Measurements from ENCODE around the gene PHF13. TPM values are rescaled to one million over a fixed set of nuclear protein-coding genes. Genes with fewer than 3 reads are reported as not detected.

PHF13 gene
- polyA plus RNA-seq, 1 donor: 15.1 TPM

DNA sequence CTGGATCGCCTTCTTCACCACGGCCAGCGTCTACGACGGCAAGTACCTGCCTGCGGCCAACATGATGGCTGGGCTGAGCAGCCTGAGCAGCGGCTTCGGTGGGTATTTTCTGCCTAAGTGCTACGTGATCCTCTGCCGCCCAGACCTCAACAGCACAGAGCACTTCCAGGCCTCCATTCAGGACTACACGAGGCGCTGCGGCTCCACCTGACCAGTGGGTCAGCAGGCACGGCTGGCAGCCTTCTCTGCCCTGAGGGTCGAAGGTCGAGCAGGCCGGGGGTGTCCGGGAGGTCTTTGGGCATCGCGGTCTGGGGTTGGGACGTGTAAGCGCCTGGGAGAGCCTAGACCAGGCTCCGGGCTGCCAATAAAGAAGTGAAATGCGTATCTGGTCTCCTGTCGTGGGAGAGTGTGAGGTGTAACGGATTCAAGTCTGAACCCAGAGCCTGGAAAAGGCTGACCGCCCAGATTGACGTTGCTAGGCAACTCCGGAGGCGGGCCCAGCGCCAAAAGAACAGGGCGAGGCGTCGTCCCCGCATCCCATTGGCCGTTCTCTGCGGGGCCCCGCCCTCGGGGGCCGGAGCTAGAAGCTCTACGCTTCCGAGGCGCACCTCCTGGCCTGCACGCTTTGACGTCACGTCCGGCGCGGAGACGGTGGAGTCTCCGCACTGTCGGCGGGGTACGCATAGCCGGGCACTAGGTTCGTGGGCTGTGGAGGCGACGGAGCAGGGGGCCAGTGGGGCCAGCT, 34.0 kb upstream of the PHF13 start, which contains the start of gene ZBTB48:
Gene ZBTB48, plus strand, starts transcription at position 621 of the 745 bp plus-strand sequence. CDS start 616 bp downstream, outside the sequence.
- Histone ChIP-seq H3K9me3 (ENCODE audit: control insufficient read depth, low read depth, low read length) (no peaks in the 10 kb centered on the region), H3K4me1 (ENCODE audit: control insufficient read depth, insufficient read depth, low read length) (peaks cover 27% of the 10 kb centered on the region), H3K4me3 (ENCODE audit: low read length) (peak within 1 kb of the TSS; percentile 91), H3K36me3 (ENCODE audit: control insufficient read depth, insufficient read depth, low read length) (peaks cover 4% of the 10 kb centered on the region), H3K27ac (ENCODE audit: low read length) (peak within 1 kb of the TSS; percentile 82), H3K27me3 (ENCODE audit: control insufficient read depth, insufficient read depth, low read length) (no peaks in the 10 kb centered on the region)
- DNase-seq: peak; percentile 99
- no CpG with 5 or more reads among the region's 58 CpGs for WGBS (ENCODE audit: insufficient coverage, low lambda C conversion rate)

DNA sequence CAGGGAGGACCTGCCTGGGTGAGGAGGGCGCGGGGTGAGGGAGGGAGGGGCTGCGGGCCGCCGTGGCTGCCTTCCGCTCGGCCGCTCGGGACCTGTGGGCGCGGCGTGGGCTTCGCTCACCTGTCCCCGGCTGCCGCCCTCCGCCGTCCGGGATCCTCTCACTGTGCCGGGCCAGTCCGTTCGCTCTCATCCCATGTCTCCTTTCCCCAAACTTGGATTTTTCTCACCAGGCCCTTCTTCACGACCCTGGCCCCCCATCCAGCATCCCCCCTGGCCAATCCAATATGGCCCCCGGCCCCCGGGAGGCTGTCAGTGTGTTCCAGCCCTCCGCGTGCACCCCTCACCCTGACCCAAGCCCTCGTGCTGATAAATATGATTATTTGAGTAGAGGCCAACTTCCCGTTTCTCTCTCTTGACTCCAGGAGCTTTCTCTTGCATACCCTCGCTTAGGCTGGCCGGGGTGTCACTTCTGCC, 33.4 kb upstream of the PHF13 start:
- Histone ChIP-seq H3K36me3 (ENCODE audit: control insufficient read depth, insufficient read depth, low read length) (peaks cover 4% of the 10 kb centered on the region), H3K9me3 (ENCODE audit: control insufficient read depth, low read depth, low read length) (no peaks in the 10 kb centered on the region), H3K27ac (ENCODE audit: low read length) (peak overlapping the region; percentile 82), H3K4me1 (ENCODE audit: control insufficient read depth, insufficient read depth, low read length) (peaks cover 27% of the 10 kb centered on the region), H3K4me3 (ENCODE audit: low read length) (peak overlapping the region; percentile 91), H3K27me3 (ENCODE audit: control insufficient read depth, insufficient read depth, low read length) (no peaks in the 10 kb centered on the region)
- no CpG with 5 or more reads among the region's 30 CpGs for WGBS (ENCODE audit: insufficient coverage, low lambda C conversion rate)
- no peak for DNase-seq

DNA sequence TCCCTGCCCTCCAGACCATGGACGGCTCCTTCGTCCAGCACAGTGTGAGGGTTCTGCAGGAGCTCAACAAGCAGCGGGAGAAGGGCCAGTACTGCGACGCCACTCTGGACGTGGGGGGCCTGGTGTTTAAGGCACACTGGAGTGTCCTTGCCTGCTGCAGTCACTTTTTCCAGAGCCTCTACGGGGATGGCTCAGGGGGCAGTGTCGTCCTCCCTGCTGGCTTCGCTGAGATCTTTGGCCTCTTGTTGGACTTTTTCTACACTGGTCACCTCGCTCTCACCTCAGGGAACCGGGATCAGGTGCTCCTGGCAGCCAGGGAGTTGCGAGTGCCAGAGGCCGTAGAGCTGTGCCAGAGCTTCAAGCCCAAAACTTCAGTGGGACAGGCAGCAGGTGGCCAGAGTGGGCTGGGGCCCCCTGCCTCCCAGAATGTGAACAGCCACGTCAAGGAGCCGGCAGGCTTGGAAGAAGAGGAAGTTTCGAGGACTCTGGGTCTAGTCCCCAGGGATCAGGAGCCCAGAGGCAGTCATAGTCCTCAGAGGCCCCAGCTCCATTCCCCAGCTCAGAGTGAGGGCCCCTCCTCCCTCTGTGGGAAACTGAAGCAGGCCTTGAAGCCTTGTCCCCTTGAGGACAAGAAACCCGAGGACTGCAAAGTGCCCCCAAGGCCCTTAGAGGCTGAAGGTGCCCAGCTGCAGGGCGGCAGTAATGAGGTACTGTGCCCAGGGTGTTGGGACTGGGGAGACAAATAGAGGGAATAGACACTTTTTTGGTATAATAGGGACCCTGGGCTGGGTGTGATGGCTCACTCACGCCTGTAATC, 32.7 kb upstream of the PHF13 start:
- Histone ChIP-seq H3K27ac (ENCODE audit: low read length) (peak overlapping the region; percentile 82), H3K36me3 (ENCODE audit: control insufficient read depth, insufficient read depth, low read length) (peaks cover 8% of the 10 kb centered on the region), H3K9me3 (ENCODE audit: control insufficient read depth, low read depth, low read length) (no peaks in the 10 kb centered on the region), H3K4me1 (ENCODE audit: control insufficient read depth, insufficient read depth, low read length) (peaks cover 27% of the 10 kb centered on the region), H3K27me3 (ENCODE audit: control insufficient read depth, insufficient read depth, low read length) (no peaks in the 10 kb centered on the region), H3K4me3 (ENCODE audit: low read length) (peak overlapping the region; percentile 91)
- WGBS (ENCODE audit: insufficient coverage, low lambda C conversion rate): 100% methylated on average over 1 of the region's 19 CpGs
- DNase-seq: peak; percentile 18 to 48

DNA sequence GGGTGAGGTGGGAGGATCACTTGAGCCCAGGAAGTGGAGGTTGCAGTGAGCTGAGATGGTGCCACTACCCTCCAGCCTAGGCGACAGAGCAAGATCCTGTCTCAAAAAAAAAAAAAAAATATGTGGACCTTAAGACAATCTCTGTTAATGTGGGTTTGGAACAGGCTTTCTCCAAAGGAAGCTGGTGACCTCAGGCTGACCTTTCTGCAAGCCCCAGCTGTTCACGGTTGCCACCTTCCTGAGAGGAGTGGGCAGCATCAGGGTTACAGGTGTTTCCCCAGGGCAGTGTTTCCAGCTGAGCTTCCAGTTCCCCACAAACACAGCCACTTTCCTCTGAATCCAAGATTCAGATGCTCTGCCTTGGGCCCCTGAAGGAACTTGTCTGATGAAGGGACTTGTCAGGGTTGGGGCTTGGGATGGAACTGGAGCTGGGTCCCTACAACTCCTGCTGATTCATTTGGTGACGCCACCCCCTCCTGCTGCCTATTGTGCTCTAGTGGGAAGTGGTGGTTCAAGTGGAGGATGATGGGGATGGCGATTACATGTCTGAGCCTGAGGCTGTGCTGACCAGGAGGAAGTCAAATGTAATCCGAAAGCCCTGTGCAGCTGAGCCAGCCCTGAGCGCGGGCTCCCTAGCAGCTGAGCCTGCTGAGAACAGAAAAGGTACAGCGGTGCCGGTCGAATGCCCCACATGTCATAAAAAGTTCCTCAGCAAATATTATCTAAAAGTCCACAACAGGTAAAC, 31.8 kb upstream of the PHF13 start:
- Histone ChIP-seq H3K9me3 (ENCODE audit: control insufficient read depth, low read depth, low read length) (no peaks in the 10 kb centered on the region), H3K27me3 (ENCODE audit: control insufficient read depth, insufficient read depth, low read length) (no peaks in the 10 kb centered on the region), H3K4me1 (ENCODE audit: control insufficient read depth, insufficient read depth, low read length) (peaks cover 27% of the 10 kb centered on the region), H3K36me3 (ENCODE audit: control insufficient read depth, insufficient read depth, low read length) (peaks cover 10% of the 10 kb centered on the region), H3K4me3 (ENCODE audit: low read length) (peak overlapping the region; percentile 6), H3K27ac (ENCODE audit: low read length) (peak overlapping the region; percentile 72)
- DNase-seq: no peak
- no CpG with 5 or more reads among the region's 10 CpGs for WGBS (ENCODE audit: insufficient coverage, low lambda C conversion rate)

DNA sequence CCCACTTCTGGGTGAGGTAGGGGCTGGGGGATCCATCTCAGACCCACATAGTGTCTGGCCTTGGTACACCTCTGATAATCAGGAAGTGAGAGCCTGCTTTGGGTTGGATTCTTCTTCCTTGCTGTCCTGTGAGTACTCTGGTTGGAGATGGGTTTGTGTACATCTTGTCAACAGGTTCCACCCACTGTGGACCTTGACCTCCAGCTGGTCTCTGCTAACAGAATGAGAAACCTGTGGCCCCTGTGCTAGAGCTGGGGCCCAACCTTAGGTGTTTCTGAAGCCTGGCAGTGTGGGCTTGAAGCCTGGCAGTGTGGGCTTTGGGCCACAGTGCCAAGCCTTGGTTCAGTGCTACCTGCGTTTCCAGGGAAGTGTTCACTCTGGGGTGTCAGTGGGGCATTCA, 31.2 kb upstream of the PHF13 start:
- DNase-seq: peak; percentile 88 to 95
- no peaks in the 10 kb centered on the region for H3K9me3 ChIP-seq (ENCODE audit: control insufficient read depth, low read depth, low read length)
- WGBS (ENCODE audit: insufficient coverage, low lambda C conversion rate): no CpG with 5 or more reads among the region's 1 CpG
- peaks cover 27% of the 10 kb centered on the region for H3K4me1 ChIP-seq (ENCODE audit: control insufficient read depth, insufficient read depth, low read length)
- peak overlapping the region; percentile 72 for H3K27ac ChIP-seq (ENCODE audit: low read length)
- H3K36me3 ChIP-seq (ENCODE audit: control insufficient read depth, insufficient read depth, low read length): peaks cover 14% of the 10 kb centered on the region
- peak overlapping the region; percentile 6 for H3K4me3 ChIP-seq (ENCODE audit: low read length)
- H3K27me3 ChIP-seq (ENCODE audit: control insufficient read depth, insufficient read depth, low read length): no peaks in the 10 kb centered on the region

DNA sequence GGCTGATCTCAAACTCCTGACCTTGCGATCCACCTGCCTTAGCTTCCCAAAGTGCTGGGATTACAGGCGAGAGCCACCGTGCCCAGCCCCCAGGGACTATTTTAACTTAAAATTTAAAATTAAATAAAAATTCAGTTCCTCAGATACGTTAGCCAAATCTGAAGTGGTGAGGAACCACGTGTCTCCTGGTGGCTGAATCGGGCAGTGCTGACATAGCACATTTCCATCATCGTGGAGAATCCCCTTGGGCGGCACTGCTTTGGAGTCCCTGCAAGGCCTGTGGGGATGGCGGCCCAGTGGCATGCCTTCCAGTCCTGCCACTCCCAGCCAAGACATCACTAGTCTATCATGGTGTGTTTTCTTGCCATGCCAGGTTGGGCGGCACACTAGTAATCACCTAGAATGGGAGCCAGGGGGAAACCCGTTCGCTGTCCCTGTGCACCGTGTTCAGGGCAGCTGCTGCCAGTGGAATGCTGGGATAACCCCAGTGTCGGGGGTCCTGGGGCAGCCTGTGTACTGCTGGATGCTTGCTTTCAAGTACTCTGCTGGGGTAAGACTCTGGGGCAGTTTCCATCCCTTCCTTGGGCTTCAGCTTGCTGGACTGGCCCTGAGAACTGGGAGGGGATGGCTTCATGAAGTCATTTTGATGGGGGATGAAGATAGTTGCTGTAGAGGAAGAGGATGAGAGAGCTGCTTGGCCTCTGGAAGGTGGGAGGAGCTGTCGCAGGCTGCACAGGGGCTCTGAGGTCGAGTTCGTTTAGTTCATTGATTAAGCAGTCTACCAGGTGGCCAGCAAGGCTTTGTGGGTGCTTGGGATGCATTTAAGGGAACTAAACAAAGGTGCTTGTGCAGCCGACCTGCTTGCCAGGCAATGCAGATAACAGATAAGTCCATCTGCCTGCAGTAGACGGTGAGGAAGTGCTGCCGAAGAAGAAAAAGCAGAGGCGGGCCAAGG, 29.1 kb upstream of the PHF13 start:
- H3K27ac ChIP-seq (ENCODE audit: low read length): no peak overlapping the region
- 80% methylated on average over 2 of the region's 21 CpGs for WGBS (ENCODE audit: insufficient coverage, low lambda C conversion rate)
- H3K4me1 ChIP-seq (ENCODE audit: control insufficient read depth, insufficient read depth, low read length): peaks cover 23% of the 10 kb centered on the region

DNA sequence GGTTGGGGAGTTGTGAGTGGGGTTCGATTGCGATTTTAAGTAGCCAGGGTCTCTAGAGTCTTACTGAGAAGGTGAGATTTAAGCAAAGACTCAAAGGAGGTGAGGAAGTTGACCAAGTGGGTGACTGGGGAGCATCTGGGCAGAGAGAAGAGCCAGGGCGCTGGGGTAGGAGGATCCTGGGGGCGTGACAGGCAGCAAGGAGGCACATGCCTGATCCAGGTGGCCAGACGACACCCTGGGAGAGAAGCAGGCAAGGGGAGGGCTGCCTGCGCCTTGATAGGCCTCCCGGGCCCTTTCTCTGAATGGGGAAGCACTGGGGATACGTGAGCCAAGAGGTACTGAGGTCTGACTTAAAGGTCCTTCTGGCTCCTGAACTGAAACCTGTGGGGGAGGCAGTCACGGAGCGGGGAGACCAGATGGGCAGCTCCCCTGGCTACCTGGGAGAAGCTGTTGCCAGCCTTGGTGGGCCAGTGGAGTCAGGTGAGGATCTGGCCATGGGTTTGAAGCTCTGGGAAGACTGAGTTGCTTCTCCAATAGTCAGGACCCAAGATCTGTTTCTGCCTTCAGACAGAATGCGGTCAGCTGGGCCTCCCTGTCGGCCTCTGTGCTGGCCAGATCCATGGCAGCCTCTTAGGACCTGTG, 28.3 kb upstream of the PHF13 start:
- Histone ChIP-seq H3K9me3 (ENCODE audit: control insufficient read depth, low read depth, low read length) (no peaks in the 10 kb centered on the region), H3K4me3 (ENCODE audit: low read length) (no peak overlapping the region), H3K27ac (ENCODE audit: low read length) (no peak overlapping the region), H3K27me3 (ENCODE audit: control insufficient read depth, insufficient read depth, low read length) (no peaks in the 10 kb centered on the region), H3K36me3 (ENCODE audit: control insufficient read depth, insufficient read depth, low read length) (peaks cover 42% of the 10 kb centered on the region), H3K4me1 (ENCODE audit: control insufficient read depth, insufficient read depth, low read length) (peaks cover 22% of the 10 kb centered on the region)
- DNase-seq: no peak
- WGBS (ENCODE audit: insufficient coverage, low lambda C conversion rate): 100% methylated on average over 2 of the region's 12 CpGs

More for the DNA sequence above, 29.1 kb upstream of the PHF13 start:
- no peak overlapping the region for H3K4me3 ChIP-seq (ENCODE audit: low read length)
- peaks cover 34% of the 10 kb centered on the region for H3K36me3 ChIP-seq (ENCODE audit: control insufficient read depth, insufficient read depth, low read length)
- H3K27me3 ChIP-seq (ENCODE audit: control insufficient read depth, insufficient read depth, low read length): no peaks in the 10 kb centered on the region
- no peaks in the 10 kb centered on the region for H3K9me3 ChIP-seq (ENCODE audit: control insufficient read depth, low read depth, low read length)
- DNase-seq: no peak

DNA sequence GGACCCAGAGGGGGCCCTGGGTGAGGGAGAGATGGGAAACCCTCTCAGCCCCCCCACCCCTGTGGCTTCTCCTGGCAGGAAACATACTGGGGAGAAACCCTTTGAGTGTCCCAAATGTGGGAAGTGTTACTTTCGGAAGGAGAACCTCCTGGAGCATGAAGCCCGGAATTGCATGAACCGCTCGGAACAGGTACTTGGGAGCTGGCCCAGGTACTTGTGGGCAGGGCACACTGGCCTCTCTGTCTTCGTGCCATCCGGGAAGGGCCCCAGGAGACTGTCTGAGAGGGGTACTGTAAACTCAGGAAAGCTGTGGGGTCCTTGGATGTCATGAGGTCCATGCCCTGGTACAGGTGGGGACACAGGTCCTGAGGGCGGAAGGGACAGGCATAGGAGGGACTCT, 27.7 kb upstream of the PHF13 start:
- peaks cover 18% of the 10 kb centered on the region for H3K4me1 ChIP-seq (ENCODE audit: control insufficient read depth, insufficient read depth, low read length)
- H3K27ac ChIP-seq (ENCODE audit: low read length): no peak overlapping the region
- H3K27me3 ChIP-seq (ENCODE audit: control insufficient read depth, insufficient read depth, low read length): no peaks in the 10 kb centered on the region
- H3K36me3 ChIP-seq (ENCODE audit: control insufficient read depth, insufficient read depth, low read length): peaks cover 48% of the 10 kb centered on the region
- no CpG with 5 or more reads among the region's 7 CpGs for WGBS (ENCODE audit: insufficient coverage, low lambda C conversion rate)
- H3K4me3 ChIP-seq (ENCODE audit: low read length): no peak overlapping the region
- no peaks in the 10 kb centered on the region for H3K9me3 ChIP-seq (ENCODE audit: control insufficient read depth, low read depth, low read length)
- no peak for DNase-seq

DNA sequence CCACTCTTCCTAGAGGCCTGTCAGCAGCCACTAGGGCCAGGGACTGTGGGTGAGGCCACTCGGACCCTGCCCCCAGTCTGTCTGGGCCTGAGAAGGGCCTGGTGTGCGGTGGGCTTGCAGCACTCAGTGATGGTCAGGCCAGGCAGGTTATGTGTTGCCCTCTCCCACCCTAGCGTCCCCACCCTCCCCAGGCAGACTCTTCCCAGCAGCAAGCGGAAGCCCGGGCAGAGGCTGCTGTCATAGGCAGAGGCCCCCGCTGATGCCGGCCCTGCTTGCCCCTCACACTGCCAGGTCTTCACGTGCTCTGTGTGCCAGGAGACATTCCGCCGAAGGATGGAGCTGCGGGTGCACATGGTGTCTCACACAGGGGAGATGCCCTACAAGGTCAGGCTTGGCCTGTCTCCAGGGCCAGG, 27.1 kb upstream of the PHF13 start:
- no CpG with 5 or more reads among the region's 11 CpGs for WGBS (ENCODE audit: insufficient coverage, low lambda C conversion rate)
- peaks cover 53% of the 10 kb centered on the region for H3K36me3 ChIP-seq (ENCODE audit: control insufficient read depth, insufficient read depth, low read length)

More for the DNA sequence above, 27.1 kb upstream of the PHF13 start:
- Histone ChIP-seq H3K4me3 (ENCODE audit: low read length) (no peak overlapping the region), H3K27me3 (ENCODE audit: control insufficient read depth, insufficient read depth, low read length) (no peaks in the 10 kb centered on the region), H3K4me1 (ENCODE audit: control insufficient read depth, insufficient read depth, low read length) (peaks cover 13% of the 10 kb centered on the region), H3K9me3 (ENCODE audit: control insufficient read depth, low read depth, low read length) (no peaks in the 10 kb centered on the region), H3K27ac (ENCODE audit: low read length) (no peak overlapping the region)
- no peak for DNase-seq

Measured in large intestine (tissue), 3 donors.